ENCODE measurements around the gene FKBP4.
A peak's percentile ranks its signal among the peaks of the same experiment; 100 is the strongest.

Gene FKBP4

GRCh38 chr12:2812290-2813213, 17.8 kb downstream of the FKBP4 start, which contains the start of gene ITFG2:
Gene ITFG2 (plus strand): TSS chr12:2812668. CDS start chr12:2812761, 93 bp downstream.
- Histone ChIP-seq H2BK5ac (ENCODE audit: low read depth, low read length, poor library complexity, severe bottlenecking) (peak within 1 kb of the TSS; percentile 96), H3K27ac (ENCODE audit: low read length, poor library complexity, severe bottlenecking) (peak within 1 kb of the TSS; percentile 99), H2BK12ac (ENCODE audit: low read length in 2 of 2) (peak within 1 kb of the TSS in 1 of 2 experiments; percentile 17), H3K4ac (ENCODE audit: low read depth in 1 of 2, low read length in 2 of 2) (peak within 1 kb of the TSS in 1 of 2 experiments; percentile 92), H3K36me3 (ENCODE audit: control insufficient read depth in 1 of 2, insufficient read depth in 2 of 2, low read depth in 1 of 2, low read length in 2 of 2) (peaks cover 10 to 11% of the 10 kb centered on the region in 2 experiments), H3K27me3 (ENCODE audit: control insufficient read depth in 1 of 2, insufficient read depth in 1 of 2, low read length in 2 of 2) (no peaks in the 10 kb centered on the region), H3K4me2 (ENCODE audit: low read length, poor library complexity, severe bottlenecking) (peak within 1 kb of the TSS; percentile 90), H2BK15ac (ENCODE audit: low read depth, poor library complexity, severe bottlenecking) (peak within 1 kb of the TSS; percentile 77), H3K18ac (ENCODE audit: low read depth in 1 of 2, low read length in 2 of 2) (peak within 1 kb of the TSS; percentile 97 to 99), H3K23ac (ENCODE audit: low read length in 2 of 2) (no peak within 1 kb of the TSS), H4K91ac (ENCODE audit: low read length) (peak within 1 kb of the TSS; percentile 96), H3K9me3 (ENCODE audit: control insufficient read depth, low read length) (no peaks in the 10 kb centered on the region), H3K79me1 (replicated peaks; ENCODE audit: low read length, poor library complexity, severe bottlenecking) (peaks cover 23% of the 10 kb centered on the region), H3K9ac (ENCODE audit: low read length) (peak within 1 kb of the TSS; percentile 94), H3K14ac (ENCODE audit: low read length in 2 of 2) (no peak within 1 kb of the TSS), H2AFZ (ENCODE audit: low read depth, low read length) (peak within 1 kb of the TSS; percentile 86), H3K4me1 (ENCODE audit: control insufficient read depth, insufficient read depth, low read depth, low read length) (peaks cover 3% of the 10 kb centered on the region), H2BK120ac (ENCODE audit: low read depth, low read length) (peak within 1 kb of the TSS; percentile 85), H3K4me3 (ENCODE audit: insufficient read depth in 1 of 2, low read depth in 1 of 2, low read length in 2 of 2) (peak within 1 kb of the TSS; percentile 89 to 92), H4K8ac (ENCODE audit: low read length) (peak within 1 kb of the TSS; percentile 100), H2AK5ac (ENCODE audit: low read length, severe bottlenecking) (peak within 1 kb of the TSS; percentile 87)
- peak; percentile 99 for DNase-seq
- under 1% methylated on average over 48 of the region's 48 CpGs for WGBS

- 34% methylated on average over 5 of the region's 10 CpGs for WGBS
- peak; percentile 83 for DNase-seq
- peaks cover 3% of the 10 kb centered on the region for H3K4me1 ChIP-seq (ENCODE audit: control insufficient read depth, insufficient read depth, low read depth, low read length)
- H4K91ac ChIP-seq (ENCODE audit: low read length): peak overlapping the region; percentile 27
- no peaks in the 10 kb centered on the region for H3K9me3 ChIP-seq (ENCODE audit: control insufficient read depth, low read length)
- peak overlapping the region; percentile 94 for H3K9ac ChIP-seq (ENCODE audit: low read length)
- no peak overlapping the region for H4K8ac ChIP-seq (ENCODE audit: low read length)
- no peak overlapping the region for H2AFZ ChIP-seq (ENCODE audit: low read depth, low read length)
- no peak overlapping the region for H2BK12ac ChIP-seq (ENCODE audit: low read length in 2 of 2)
- H2BK15ac ChIP-seq (ENCODE audit: low read depth, poor library complexity, severe bottlenecking): no peak overlapping the region
- peaks cover 25% of the 10 kb centered on the region for H3K79me1 ChIP-seq (replicated peaks; ENCODE audit: low read length, poor library complexity, severe bottlenecking)
- peak overlapping the region; percentile 85 for H2BK120ac ChIP-seq (ENCODE audit: low read depth, low read length)
- H3K14ac ChIP-seq (ENCODE audit: low read length in 2 of 2): no peak overlapping the region
- H2BK5ac ChIP-seq (ENCODE audit: low read depth, low read length, poor library complexity, severe bottlenecking): no peak overlapping the region
- H3K4ac ChIP-seq (ENCODE audit: low read depth in 1 of 2, low read length in 2 of 2): peak overlapping the region in 1 of 2 experiments; percentile 78
- H3K18ac ChIP-seq (ENCODE audit: low read depth in 1 of 2, low read length in 2 of 2): peak overlapping the region in 1 of 2 experiments; percentile 83
- H3K27me3 ChIP-seq (ENCODE audit: control insufficient read depth in 1 of 2, insufficient read depth in 1 of 2, low read length in 2 of 2): no peaks in the 10 kb centered on the region
- peaks cover 19% of the 10 kb centered on the region in 2 experiments for H3K36me3 ChIP-seq (ENCODE audit: control insufficient read depth in 1 of 2, insufficient read depth in 2 of 2, low read depth in 1 of 2, low read length in 2 of 2)
- peak overlapping the region; percentile 89 to 92 for H3K4me3 ChIP-seq (ENCODE audit: insufficient read depth in 1 of 2, low read depth in 1 of 2, low read length in 2 of 2)
- H3K23ac ChIP-seq (ENCODE audit: low read length in 2 of 2): no peak overlapping the region
- H3K4me2 ChIP-seq (ENCODE audit: low read length, poor library complexity, severe bottlenecking): peak overlapping the region; percentile 90
- peak overlapping the region; percentile 51 for H2AK5ac ChIP-seq (ENCODE audit: low read length, severe bottlenecking)
- H3K27ac ChIP-seq (ENCODE audit: low read length, poor library complexity, severe bottlenecking): peak overlapping the region; percentile 99
Observed at GRCh38 chr12:2813214-2814185, 18.7 kb downstream of the FKBP4 start.

GRCh38 chr12:2819810-2820209, 25.0 kb downstream of the FKBP4 start:
- Histone ChIP-seq H3K4ac (ENCODE audit: low read depth in 1 of 2, low read length in 2 of 2) (no peak overlapping the region), H2BK15ac (ENCODE audit: low read depth, poor library complexity, severe bottlenecking) (no peak overlapping the region), H4K8ac (ENCODE audit: low read length) (no peak overlapping the region), H3K36me3 (ENCODE audit: control insufficient read depth in 1 of 2, insufficient read depth in 2 of 2, low read depth in 1 of 2, low read length in 2 of 2) (peaks cover 73 to 76% of the 10 kb centered on the region in 2 experiments), H3K14ac (ENCODE audit: low read length in 2 of 2) (peak overlapping the region in 1 of 2 experiments; percentile 36), H3K4me3 (ENCODE audit: insufficient read depth in 1 of 2, low read depth in 1 of 2, low read length in 2 of 2) (no peak overlapping the region), H4K91ac (ENCODE audit: low read length) (no peak overlapping the region), H2AFZ (ENCODE audit: low read depth, low read length) (no peak overlapping the region), H2BK120ac (ENCODE audit: low read depth, low read length) (no peak overlapping the region), H2BK12ac (ENCODE audit: low read length in 2 of 2) (no peak overlapping the region), H3K27ac (ENCODE audit: low read length, poor library complexity, severe bottlenecking) (no peak overlapping the region), H3K27me3 (ENCODE audit: control insufficient read depth in 1 of 2, insufficient read depth in 1 of 2, low read length in 2 of 2) (no peaks in the 10 kb centered on the region), H3K9me3 (ENCODE audit: control insufficient read depth, low read length) (no peaks in the 10 kb centered on the region), H3K23ac (ENCODE audit: low read length in 2 of 2) (no peak overlapping the region), H2AK5ac (ENCODE audit: low read length, severe bottlenecking) (no peak overlapping the region), H3K79me1 (replicated peaks; ENCODE audit: low read length, poor library complexity, severe bottlenecking) (peaks cover 20% of the 10 kb centered on the region), H3K4me2 (ENCODE audit: low read length, poor library complexity, severe bottlenecking) (no peak overlapping the region), H3K18ac (ENCODE audit: low read depth in 1 of 2, low read length in 2 of 2) (no peak overlapping the region), H3K9ac (ENCODE audit: low read length) (no peak overlapping the region), H2BK5ac (ENCODE audit: low read depth, low read length, poor library complexity, severe bottlenecking) (no peak overlapping the region), H3K4me1 (ENCODE audit: control insufficient read depth, insufficient read depth, low read depth, low read length) (no peaks in the 10 kb centered on the region)
- DNase-seq: no peak
- WGBS: 98% methylated on average over 15 of the region's 15 CpGs

All from mesenchymal stem cell (in vitro differentiated cells and primary cell).